Measurements from ENCODE around the gene NKAIN2. TPM values are rescaled to one million over a fixed set of nuclear protein-coding genes. Genes with fewer than 3 reads are reported as not detected.
"Not testable (repeated sequence)": the region's sequence is repeated elsewhere in the genome, so short reads cannot be mapped to it uniquely, and the experiment has no call there.

The NKAIN2 gene
- polyA plus RNA-seq, 1 donor from 2014 or later, result not detected

- H3K36me3 Mint-ChIP-seq, result no peaks in the 10 kb centered on the region
- no peak overlapping the region for H3K4me3 Mint-ChIP-seq
- no peaks in the 10 kb centered on the region for H3K4me1 Mint-ChIP-seq
- no peaks in the 10 kb centered on the region for H3K27me3 Mint-ChIP-seq
- no peak overlapping the region for H3K27ac Mint-ChIP-seq
- H3K9me3 Mint-ChIP-seq, result peaks cover 3 to 12% (median 5%) of the 10 kb centered on the region in 3 donors
Measured at GRCh38 chr6:124441450-124441849, 637.8 kb downstream of the NKAIN2 start.

DNA sequence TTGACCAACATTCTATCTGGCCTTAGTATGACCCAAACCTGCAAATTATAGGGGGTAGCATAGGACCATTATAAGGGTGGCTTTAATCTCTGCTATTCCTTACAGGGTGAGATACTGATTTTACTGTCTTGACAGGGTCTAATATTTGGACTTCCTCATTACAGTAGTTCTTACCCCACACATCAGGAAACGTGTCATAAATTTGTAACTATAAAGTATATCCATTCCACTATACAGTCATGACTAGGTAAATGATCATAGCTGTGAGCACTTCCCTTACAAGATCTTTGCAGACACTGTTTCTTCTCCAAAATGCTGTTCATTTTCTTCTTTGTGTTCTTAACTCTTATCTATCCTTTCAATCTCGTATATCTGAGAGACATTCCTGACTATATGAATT is 639.9 kb downstream of the NKAIN2 start:
- Mint-ChIP-seq H3K27ac (no peak overlapping the region), H3K27me3 (no peaks in the 10 kb centered on the region), H3K36me3 (no peaks in the 10 kb centered on the region), H3K4me3 (no peak overlapping the region), H3K9me3 (peaks cover 5 to 8% (median 7%) of the 10 kb centered on the region in 3 donors), H3K4me1 (no peaks in the 10 kb centered on the region)

DNA sequence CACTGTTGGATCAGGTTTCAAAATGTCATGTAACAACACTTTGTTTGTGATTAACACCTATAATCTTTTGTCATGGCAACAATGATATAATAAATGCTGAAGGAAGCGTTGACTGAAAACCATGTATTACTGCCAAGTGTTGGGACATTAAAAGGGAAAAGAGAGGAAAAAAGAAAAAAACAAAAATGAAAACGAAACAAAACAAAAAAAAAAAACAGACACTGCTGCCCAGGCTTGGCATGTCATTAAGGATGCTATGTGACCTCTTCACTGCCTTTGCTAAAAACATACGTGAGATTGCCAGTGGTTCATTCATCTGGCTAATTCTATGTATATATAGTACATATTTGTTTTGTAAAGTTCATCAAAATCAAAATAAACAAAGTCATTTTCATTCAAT is 641.9 kb downstream of the NKAIN2 start:
- no peaks in the 10 kb centered on the region for H3K4me1 Mint-ChIP-seq
- peaks cover 3 to 8% (median 6%) of the 10 kb centered on the region in 3 donors for H3K9me3 Mint-ChIP-seq
- no peak overlapping the region for H3K4me3 Mint-ChIP-seq
- H3K27me3 Mint-ChIP-seq, result no peaks in the 10 kb centered on the region
- no peak overlapping the region for H3K27ac Mint-ChIP-seq
- H3K36me3 Mint-ChIP-seq, result no peaks in the 10 kb centered on the region

- Mint-ChIP-seq H3K27ac (no peak overlapping the region), H3K27me3 (no peaks in the 10 kb centered on the region), H3K9me3 (peaks cover 3 to 6% (median 4%) of the 10 kb centered on the region in 3 donors), H3K4me1 (no peaks in the 10 kb centered on the region), H3K36me3 (no peaks in the 10 kb centered on the region), H3K4me3 (no peak overlapping the region)
Measured at GRCh38 chr6:124446961-124447360, 643.3 kb downstream of the NKAIN2 start.

DNA sequence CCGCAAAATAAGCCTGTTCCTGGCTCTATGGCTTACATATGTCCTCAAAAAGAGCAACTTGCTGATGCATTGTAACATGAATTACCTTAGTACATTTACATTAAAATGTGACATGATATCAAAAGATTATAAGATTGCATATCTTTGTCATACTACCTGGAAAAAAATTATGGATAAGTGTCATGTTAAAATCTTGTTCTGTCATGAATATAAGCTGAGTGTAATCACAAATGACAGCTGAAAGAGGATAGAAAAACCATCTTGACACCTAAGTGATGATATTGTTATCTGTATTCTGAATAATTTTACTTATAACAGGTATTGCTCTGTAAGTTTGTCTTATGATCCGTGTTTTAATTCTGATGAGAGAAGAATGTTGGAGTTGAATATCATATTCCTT is 655.6 kb downstream of the NKAIN2 start:
- no peak overlapping the region for H3K4me3 Mint-ChIP-seq
- no peaks in the 10 kb centered on the region for H3K36me3 Mint-ChIP-seq
- H3K27me3 Mint-ChIP-seq, result no peaks in the 10 kb centered on the region
- H3K4me1 Mint-ChIP-seq, result no peaks in the 10 kb centered on the region
- peaks cover 0 to 5% (median 0%) of the 10 kb centered on the region in 3 donors for H3K9me3 Mint-ChIP-seq
- H3K27ac Mint-ChIP-seq, result no peak overlapping the region

GRCh38 chr6:124462750-124463149 is 659.1 kb downstream of the NKAIN2 start:
- Mint-ChIP-seq H3K9me3 (peaks cover 0 to 9% (median 0%) of the 10 kb centered on the region in 3 donors), H3K36me3 (no peaks in the 10 kb centered on the region), H3K4me3 (no peak overlapping the region), H3K27me3 (no peaks in the 10 kb centered on the region), H3K4me1 (no peaks in the 10 kb centered on the region), H3K27ac (no peak overlapping the region)

DNA sequence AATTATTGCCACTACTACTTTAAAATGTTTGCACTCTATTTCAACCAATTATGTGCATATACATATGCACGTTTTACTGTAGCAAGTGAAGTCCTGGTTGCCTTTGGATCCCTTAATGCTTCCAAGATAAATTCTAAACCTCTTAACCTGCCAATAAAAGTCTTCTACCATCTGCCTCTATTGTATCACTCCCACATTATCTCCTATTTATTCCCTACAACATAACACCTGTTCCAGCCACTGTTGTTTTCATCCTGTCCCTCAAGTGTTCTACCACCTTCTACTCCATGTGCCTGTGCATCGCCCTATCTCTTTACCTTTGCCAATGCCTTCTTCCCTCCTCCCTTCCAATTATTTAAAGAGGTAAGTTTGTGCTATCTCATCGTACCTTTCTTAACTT is 659.6 kb downstream of the NKAIN2 start:
- H3K27ac Mint-ChIP-seq, result no peak overlapping the region
- no peaks in the 10 kb centered on the region for H3K4me1 Mint-ChIP-seq
- no peaks in the 10 kb centered on the region for H3K27me3 Mint-ChIP-seq
- H3K4me3 Mint-ChIP-seq, result no peak overlapping the region
- H3K9me3 Mint-ChIP-seq, result peaks cover 0 to 9% (median 0%) of the 10 kb centered on the region in 3 donors
- H3K36me3 Mint-ChIP-seq, result no peaks in the 10 kb centered on the region

DNA sequence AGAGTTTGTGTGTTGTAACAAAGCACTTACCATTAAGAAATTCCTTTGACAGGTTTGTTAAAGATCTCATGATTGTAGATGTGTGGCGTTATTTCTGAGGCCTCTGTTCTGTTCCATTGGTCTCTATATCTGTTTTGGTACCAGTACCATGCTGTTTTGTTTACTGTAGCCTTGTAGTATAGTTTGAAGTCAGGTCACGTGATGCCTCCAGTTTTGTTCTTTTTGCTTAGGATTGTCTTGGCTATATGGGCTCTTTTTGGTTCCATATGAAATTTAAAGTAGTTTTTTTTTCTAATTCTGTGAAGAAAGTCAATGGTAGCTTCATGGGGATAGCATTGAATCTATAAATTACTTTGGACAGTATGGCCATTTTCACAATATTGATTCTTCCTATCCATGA is 660.9 kb downstream of the NKAIN2 start:
- not testable (repeated sequence) for H3K9me3 Mint-ChIP-seq, H3K4me1 Mint-ChIP-seq, H3K27me3 Mint-ChIP-seq, H3K4me3 Mint-ChIP-seq, H3K36me3 Mint-ChIP-seq, H3K27ac Mint-ChIP-seq

- Mint-ChIP-seq H3K27ac (no peak overlapping the region), H3K36me3 (no peaks in the 10 kb centered on the region), H3K4me1 (no peaks in the 10 kb centered on the region), H3K4me3 (no peak overlapping the region), H3K9me3 (peaks cover 0 to 9% (median 0%) of the 10 kb centered on the region in 3 donors), H3K27me3 (no peaks in the 10 kb centered on the region)
Measured at GRCh38 chr6:124466949-124467348, 663.3 kb downstream of the NKAIN2 start.

DNA sequence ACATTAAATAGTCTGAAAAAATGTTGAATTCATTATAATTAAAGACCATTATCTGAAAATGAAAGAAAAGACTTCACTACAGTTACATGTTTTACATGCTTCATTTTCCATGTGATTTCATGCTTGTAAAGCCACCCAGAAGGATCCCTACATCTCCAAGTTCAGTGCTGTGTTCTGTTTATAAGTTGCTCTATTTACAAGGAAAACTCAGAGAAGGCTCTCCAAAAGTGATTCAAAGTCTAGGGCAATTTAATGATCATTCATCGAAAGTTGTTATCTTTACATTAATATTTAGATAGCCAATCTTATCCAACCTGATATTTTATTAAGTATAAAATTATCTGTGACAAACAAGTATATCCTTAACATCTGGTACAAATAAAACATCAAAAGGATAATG is 663.7 kb downstream of the NKAIN2 start:
- Mint-ChIP-seq H3K27me3 (no peaks in the 10 kb centered on the region), H3K27ac (no peak overlapping the region), H3K36me3 (no peaks in the 10 kb centered on the region), H3K4me3 (no peak overlapping the region), H3K9me3 (peaks cover 0 to 9% (median 1%) of the 10 kb centered on the region in 3 donors), H3K4me1 (no peaks in the 10 kb centered on the region)

DNA sequence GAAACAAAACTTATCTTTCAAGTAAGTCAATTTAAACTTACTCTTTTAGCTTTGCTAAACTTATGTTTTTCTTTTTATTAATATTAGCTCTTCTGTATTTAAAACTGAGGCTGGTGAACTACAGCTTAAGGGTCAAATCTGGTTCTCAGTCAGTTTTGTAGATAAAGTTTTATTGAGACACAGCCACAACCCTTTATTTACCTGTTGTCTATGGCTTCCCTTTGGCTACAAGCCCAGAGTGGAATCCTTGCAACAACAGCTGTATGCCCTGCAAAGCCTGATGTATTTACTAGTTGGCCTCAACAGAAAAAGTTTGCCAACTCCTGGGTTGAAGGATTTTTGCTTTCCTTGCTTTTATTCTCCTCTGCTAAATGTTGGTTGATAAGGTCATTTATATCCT is 667.1 kb downstream of the NKAIN2 start:
- H3K27ac Mint-ChIP-seq, result no peak overlapping the region
- H3K4me1 Mint-ChIP-seq, result no peaks in the 10 kb centered on the region
- peaks cover 0 to 2% (median 0%) of the 10 kb centered on the region in 3 donors for H3K9me3 Mint-ChIP-seq
- no peak overlapping the region for H3K4me3 Mint-ChIP-seq
- no peaks in the 10 kb centered on the region for H3K27me3 Mint-ChIP-seq
- H3K36me3 Mint-ChIP-seq, result no peaks in the 10 kb centered on the region

- Mint-ChIP-seq H3K4me3 (no peak overlapping the region), H3K9me3 (peaks cover 0 to 2% (median 0%) of the 10 kb centered on the region in 3 donors), H3K4me1 (no peaks in the 10 kb centered on the region), H3K36me3 (no peaks in the 10 kb centered on the region), H3K27ac (no peak overlapping the region), H3K27me3 (no peaks in the 10 kb centered on the region)
Measured at GRCh38 chr6:124475176-124475575, 671.5 kb downstream of the NKAIN2 start.

GRCh38 chr6:124478906-124479305 is 675.2 kb downstream of the NKAIN2 start:
- H3K36me3 Mint-ChIP-seq, result no peaks in the 10 kb centered on the region
- H3K27me3 Mint-ChIP-seq, result no peaks in the 10 kb centered on the region
- H3K9me3 Mint-ChIP-seq, result no peaks in the 10 kb centered on the region
- no peak overlapping the region for H3K4me3 Mint-ChIP-seq
- H3K27ac Mint-ChIP-seq, result no peak overlapping the region
- H3K4me1 Mint-ChIP-seq, result no peaks in the 10 kb centered on the region

- H3K27me3 Mint-ChIP-seq, result no peaks in the 10 kb centered on the region
- no peak overlapping the region for H3K27ac Mint-ChIP-seq
- no peaks in the 10 kb centered on the region for H3K9me3 Mint-ChIP-seq
- H3K4me1 Mint-ChIP-seq, result no peaks in the 10 kb centered on the region
- H3K36me3 Mint-ChIP-seq, result no peaks in the 10 kb centered on the region
- H3K4me3 Mint-ChIP-seq, result no peak overlapping the region
Measured at GRCh38 chr6:124479991-124480430, 676.3 kb downstream of the NKAIN2 start.

DNA sequence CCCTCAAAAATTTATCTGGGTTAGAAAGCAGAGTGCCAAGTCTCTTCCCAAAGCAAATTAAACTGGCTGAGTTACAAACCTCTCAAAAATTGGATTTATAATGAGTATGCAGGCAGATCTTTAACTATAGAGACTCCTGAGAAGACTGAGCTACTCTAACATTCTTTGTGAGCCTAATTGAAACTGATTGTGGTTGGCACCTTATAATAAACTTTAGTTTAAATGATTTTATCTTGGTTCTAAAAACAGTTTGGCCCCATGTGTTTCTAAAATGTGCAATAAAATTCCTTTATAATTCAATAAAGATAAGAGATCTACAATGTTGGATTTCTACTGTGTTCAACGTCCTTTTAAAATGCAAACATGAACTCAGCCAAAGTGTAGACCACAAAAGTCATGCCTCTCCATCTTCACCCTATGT is 678.4 kb downstream of the NKAIN2 start:
- no peak overlapping the region for H3K4me3 Mint-ChIP-seq

DNA sequence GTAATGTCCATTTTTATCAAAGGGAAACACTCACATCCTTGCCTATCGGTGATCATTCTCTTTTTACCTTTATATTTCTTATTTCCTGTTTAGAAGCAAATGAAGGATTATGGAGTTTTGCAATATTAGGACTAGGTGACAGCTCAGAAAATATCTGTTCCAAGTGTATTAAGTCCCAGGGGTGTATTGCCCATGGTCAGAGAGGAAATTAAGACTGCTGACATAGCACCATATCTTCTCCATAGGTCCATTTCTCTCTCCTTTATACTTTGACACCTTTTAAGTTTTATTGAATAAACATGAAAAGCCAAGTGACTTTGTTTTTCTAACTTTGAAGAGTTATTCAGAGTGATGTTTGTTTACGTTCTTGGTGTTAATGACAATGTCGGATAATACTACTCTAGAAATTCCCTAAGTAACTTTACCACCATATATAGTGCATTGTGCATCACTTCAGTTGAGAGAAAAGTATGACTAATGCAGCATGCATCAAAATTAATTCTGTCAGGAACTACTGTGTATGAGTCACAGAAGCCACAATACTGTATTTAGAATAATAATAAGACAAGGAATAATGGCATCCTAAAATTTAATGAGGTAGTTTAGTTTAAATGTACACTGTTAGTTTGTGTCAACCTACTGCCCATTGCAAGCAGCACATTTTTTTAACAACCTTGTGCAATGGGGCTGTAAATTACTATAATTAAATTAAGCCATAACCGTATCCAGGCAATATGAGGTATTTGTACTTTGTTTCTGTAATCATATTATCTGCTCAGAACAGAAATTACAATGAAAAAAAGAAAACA is 684.2 kb downstream of the NKAIN2 start:
- Mint-ChIP-seq H3K4me1 (no peaks in the 10 kb centered on the region), H3K27me3 (no peaks in the 10 kb centered on the region), H3K27ac (no peak overlapping the region), H3K9me3 (peaks cover 0 to 5% (median 0%) of the 10 kb centered on the region in 3 donors), H3K4me3 (peak overlapping the region in 1 of 4 donors; percentile 25), H3K36me3 (no peaks in the 10 kb centered on the region)

More for the DNA sequence above, 678.4 kb downstream of the NKAIN2 start:
- no peaks in the 10 kb centered on the region for H3K4me1 Mint-ChIP-seq
- no peaks in the 10 kb centered on the region for H3K36me3 Mint-ChIP-seq
- H3K27ac Mint-ChIP-seq, result no peak overlapping the region
- H3K27me3 Mint-ChIP-seq, result no peaks in the 10 kb centered on the region
- H3K9me3 Mint-ChIP-seq, result no peaks in the 10 kb centered on the region

All from IgD-negative memory B cell (primary cell).